Adrenal gland (tissue), 12 donors: ENCODE results near the gene SLC1A7. TPM values are rescaled to one million over a fixed set of nuclear protein-coding genes. Genes with fewer than 3 reads are reported as not detected.
A peak's percentile ranks its signal among the peaks of the same experiment; 100 is the strongest.

Experiments used
- DNase-seq, 7 donors: peaks; one replicate each; pipeline ENCODE4 v3.0.0-alpha.2; 2019 to 2020
- H3K27ac ChIP-seq, 5 donors: fragments of 200-600 bp; sonication (generic) in 4 of 5; 1 replicate in 3 of 5; 2 replicates in 2 of 5; pipeline versions ENCODE4 v1.5.1 to v1.8.0; 2016 to 2020; ENCODE audit warnings: mild to moderate bottlenecking in 1 of 5
- H3K27me3 ChIP-seq: fragments of 200-600 bp; 2 replicates; pipeline ENCODE4 v1.8.0; 2021
- H3K36me3 ChIP-seq, 2 donors: fragments of 200-600 bp; replicated peaks in 1 of 2; 1 replicate in 1 of 2; 2 replicates in 1 of 2; pipeline versions ENCODE4 v1.5.1 to v1.8.0; 2018 to 2022
- H3K4me1 ChIP-seq, 2 donors: fragments of 200-600 bp; replicated peaks in 1 of 2; 1 replicate in 1 of 2; 2 replicates in 1 of 2; pipeline versions ENCODE4 v1.5.1 to v1.8.0; 2018 to 2021
- H3K4me3 ChIP-seq, 4 donors: fragments of 200-600 bp; sonication (generic) in 3 of 4; one replicate each; pipeline ENCODE4 v1.5.1; 2016 to 2018
- H3K9me3 ChIP-seq, 3 donors: fragments of 200-600 bp; sonication (generic) in 1 of 3; replicated peaks in 1 of 3; 1 replicate in 2 of 3; 2 replicates in 1 of 3; pipeline versions ENCODE4 v1.5.1 to v1.8.0; 2016 to 2021
- CTCF ChIP-seq, 6 experiments: fragments of 450-650 bp in 4 of 6; fragments of 200-600 bp in 2 of 6; sonication (generic) in 1 of 6; IDR thresholded peaks; 1 replicate in 5 of 6; 2 replicates in 1 of 6; pipeline versions ENCODE4 v1.5.1 to v1.8.0; 2016 to 2021; ENCODE audit warnings: antibody characterized with exemption in 6 of 6, mild to moderate bottlenecking in 2 of 6, moderate library complexity in 1 of 6
- POLR2A ChIP-seq, 2 donors: fragments of 450-650 bp; IDR thresholded peaks; one replicate each; pipeline ENCODE4 v1.6.1; 2017; ENCODE audit warnings: antibody characterized with exemption in 2 of 2, mild to moderate bottlenecking in 2 of 2, moderate library complexity in 1 of 2
- WGBS, 4 donors: extraction: QIAGEN DNeasy Blood & Tissue Kit in 2 of 4; methylation state at CpG; one replicate each; pipeline versions ENCODE4 v1.1.5 to v1.1.7; 2013 to 2017; 5-methylcytosine and 5-hydroxymethylcytosine counted together
- intact Hi-C, 2 donors: fragments of 100-400 bp; cut with DNase I; formaldehyde crosslinking; loops; one replicate each; pipeline versions ENCODE4 v1.14.1 to v1.15.0; 2022 to 2023
- polyA plus RNA-seq, 3 donors: library from polyadenylated mRNA; stranded (reverse); fragments of 200-250 nt in 2 of 3; fragments of 350-450 nt in 1 of 3; fragmentation: Illumina TruSeq in 1 of 3; extraction: RNeasy Lipid Tissue Mini Kit (QIAGEN cat#74804) in 1 of 3; gene quantifications; one replicate each; pipeline ENCODE4 v1.2.3, GENCODE V29; 2013 to 2014
- total RNA-seq, 9 donors: library from RNA; depleted of rRNA in 4 of 9; stranded (reverse); fragments of >200 nt in 4 of 9; fragments of 120-200 nt in 1 of 9; fragmentation: NEBNext Ultra II Directional in 1 of 9; extraction: Animal tissue kit (Norgen Biotek cat#: 25700) in 1 of 9; gene quantifications; one replicate each; pipeline versions ENCODE4 v1.1.0 to v1.2.4, GENCODE V29; 2013 to 2023
- donor health status: healthy with polysubstance abuse.
- donor health status: Bipolar disorder and iron deficiency.
- donor health status: DM: yes; HTN: yes; CAD: no.
- donor health status: DM: no; HTN: no; CAD: no.
- donor health status: DM: no; HTN: no; CAD: no.
- donor health status: DM: yes; HTN: yes; CAD: no.

The SLC1A7 gene
- total and polyA plus RNA-seq, 12 donors, result 0.05 to 1.6 (median 0.17) TPM; not detected in 7

DNA sequence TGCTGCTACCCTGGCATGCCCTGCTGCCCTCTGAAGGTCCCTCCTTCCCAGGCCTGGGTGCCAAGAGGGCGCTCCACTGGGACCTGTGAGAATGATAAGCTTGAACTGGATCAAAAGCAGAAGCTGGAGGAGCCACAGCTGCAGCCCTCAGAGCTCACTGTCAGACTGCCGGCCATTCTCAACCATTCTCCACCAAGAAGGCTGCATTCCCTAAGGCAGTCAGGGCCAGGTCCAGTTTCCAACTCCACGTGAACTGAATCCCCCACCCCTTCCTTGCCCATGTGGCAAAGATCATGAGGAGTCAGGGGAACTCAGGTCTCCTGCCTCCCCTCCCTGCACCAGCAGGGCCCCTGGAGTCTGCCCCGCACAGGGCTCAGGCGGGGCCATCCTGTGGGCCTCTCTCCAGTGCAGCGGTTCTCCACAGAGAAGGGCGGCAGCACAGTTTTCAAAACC lies 19.5 kb downstream of the SLC1A7 start:
- TF ChIP-seq POLR2A (IDR thresholded peaks at IDR 0.05) (no peak), CTCF (IDR thresholded peaks at IDR 0.05) (no peak)
- no peak for DNase-seq

DNA sequence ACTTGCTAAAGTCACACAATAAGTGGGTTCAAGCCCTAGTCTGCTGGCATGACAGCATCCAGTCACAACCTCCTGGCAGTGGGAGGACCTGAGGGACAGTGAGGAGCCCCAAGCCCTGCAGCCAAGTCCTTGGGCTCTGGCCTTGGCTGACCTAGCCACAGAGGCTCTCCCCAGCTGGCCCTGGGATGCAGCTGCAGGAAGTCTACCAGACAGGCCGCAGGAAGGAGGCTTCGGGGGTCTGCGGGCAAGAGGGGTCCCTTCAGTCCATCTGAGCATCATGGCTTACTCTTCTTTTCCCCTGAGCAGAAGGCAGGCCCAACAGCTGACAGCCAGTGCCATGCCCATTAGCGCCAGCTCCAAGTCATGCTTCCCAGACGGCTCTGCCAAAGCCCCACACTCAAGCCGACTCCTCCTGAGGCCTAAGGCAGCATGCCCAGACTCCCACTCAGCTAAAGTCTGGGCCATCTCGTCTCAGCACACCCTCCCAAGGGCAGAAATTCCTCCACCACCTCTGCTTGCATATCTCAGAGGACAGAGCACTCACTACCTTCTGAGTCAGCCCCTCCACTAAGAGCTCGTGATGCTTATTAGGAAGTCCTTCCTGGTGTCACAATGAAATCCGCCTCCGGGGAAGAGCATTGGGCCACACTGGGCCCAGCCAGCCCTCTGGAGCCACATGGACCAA lies 20.1 kb downstream of the SLC1A7 start:
- Histone ChIP-seq H3K9me3 (no peaks in the 10 kb centered on the region), H3K27ac (no peak overlapping the region), H3K4me3 (no peak overlapping the region), H3K4me1 (no peaks in the 10 kb centered on the region), H3K36me3 (no peaks in the 10 kb centered on the region), H3K27me3 (no peaks in the 10 kb centered on the region)
- TF ChIP-seq CTCF (IDR thresholded peaks at IDR 0.05) (no peak), POLR2A (IDR thresholded peaks at IDR 0.05) (no peak)
- intact Hi-C loops, result no loop called here
- WGBS, 4 donors, result 61 to 83% (median 77%) methylated on average over 4 to 10 of the region's 10 CpGs
- no peak for DNase-seq

More for the DNA sequence above, 19.5 kb downstream of the SLC1A7 start:
- Histone ChIP-seq H3K27ac (peak overlapping the region in 1 of 5 donors; percentile 52), H3K4me3 (no peak overlapping the region), H3K36me3 (no peaks in the 10 kb centered on the region), H3K9me3 (no peaks in the 10 kb centered on the region), H3K4me1 (no peaks in the 10 kb centered on the region), H3K27me3 (no peaks in the 10 kb centered on the region)
- intact Hi-C loops, result no loop called here
- WGBS, 4 donors, result 80 to 92% (median 87%) methylated on average over 2 to 7 of the region's 7 CpGs

- H3K27ac ChIP-seq, result no peak overlapping the region
- H3K36me3 ChIP-seq, result no peaks in the 10 kb centered on the region
- no peaks in the 10 kb centered on the region for H3K4me1 ChIP-seq
- intact Hi-C loops, result no loop called here
- H3K27me3 ChIP-seq, result no peaks in the 10 kb centered on the region
- H3K9me3 ChIP-seq, result no peaks in the 10 kb centered on the region
- no peak overlapping the region for H3K4me3 ChIP-seq
- TF ChIP-seq POLR2A (IDR thresholded peaks at IDR 0.05) (no peak), CTCF (IDR thresholded peaks at IDR 0.05) (no peak)
- DNase-seq, result no peak
- WGBS, 4 donors, result 48 to 63% (median 55%) methylated on average over 14 to 18 of the region's 18 CpGs
These were observed 20.9 kb downstream of the SLC1A7 start for GRCh38 chr1:53121319-53122172.

- Histone ChIP-seq H3K27me3 (no peaks in the 10 kb centered on the region), H3K4me1 (no peaks in the 10 kb centered on the region), H3K9me3 (no peaks in the 10 kb centered on the region), H3K36me3 (no peaks in the 10 kb centered on the region), H3K27ac (no peak overlapping the region), H3K4me3 (no peak overlapping the region)
- TF ChIP-seq CTCF (IDR thresholded peaks at IDR 0.05) (no peak), POLR2A (IDR thresholded peaks at IDR 0.05) (no peak)
- 72 to 83% (median 76%) methylated on average over 1 to 12 of the region's 12 CpGs for WGBS, 4 donors
- no peak for DNase-seq
- intact Hi-C loops, result no loop called here
These were observed 21.8 kb downstream of the SLC1A7 start for GRCh38 chr1:53120659-53121058.
